ENCODE results near the gene LRMDA.

DNA sequence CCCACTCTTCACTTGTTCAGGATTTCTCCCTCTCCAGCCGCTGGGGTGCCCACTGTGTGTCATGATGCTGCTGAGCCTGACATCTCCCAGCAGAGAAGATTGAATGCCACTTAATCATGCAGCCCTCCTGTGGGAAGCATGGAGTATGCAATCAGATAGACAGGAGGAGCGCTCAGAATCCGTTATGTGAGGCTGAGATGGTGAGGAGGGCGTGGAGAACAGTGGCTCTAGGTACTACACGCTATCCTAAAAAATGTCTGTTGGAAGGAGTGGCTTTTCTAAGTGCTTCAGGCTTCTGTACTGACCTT lies 334.3 kb downstream of the LRMDA start:
- TF ChIP-seq, protein P1, sequence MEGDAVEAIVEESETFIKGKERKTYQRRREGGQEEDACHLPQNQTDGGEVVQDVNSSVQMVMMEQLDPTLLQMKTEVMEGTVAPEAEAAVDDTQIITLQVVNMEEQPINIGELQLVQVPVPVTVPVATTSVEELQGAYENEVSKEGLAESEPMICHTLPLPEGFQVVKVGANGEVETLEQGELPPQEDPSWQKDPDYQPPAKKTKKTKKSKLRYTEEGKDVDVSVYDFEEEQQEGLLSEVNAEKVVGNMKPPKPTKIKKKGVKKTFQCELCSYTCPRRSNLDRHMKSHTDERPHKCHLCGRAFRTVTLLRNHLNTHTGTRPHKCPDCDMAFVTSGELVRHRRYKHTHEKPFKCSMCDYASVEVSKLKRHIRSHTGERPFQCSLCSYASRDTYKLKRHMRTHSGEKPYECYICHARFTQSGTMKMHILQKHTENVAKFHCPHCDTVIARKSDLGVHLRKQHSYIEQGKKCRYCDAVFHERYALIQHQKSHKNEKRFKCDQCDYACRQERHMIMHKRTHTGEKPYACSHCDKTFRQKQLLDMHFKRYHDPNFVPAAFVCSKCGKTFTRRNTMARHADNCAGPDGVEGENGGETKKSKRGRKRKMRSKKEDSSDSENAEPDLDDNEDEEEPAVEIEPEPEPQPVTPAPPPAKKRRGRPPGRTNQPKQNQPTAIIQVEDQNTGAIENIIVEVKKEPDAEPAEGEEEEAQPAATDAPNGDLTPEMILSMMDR (IDR thresholded peaks at IDR 0.05): no peak
- TF ChIP-seq POLR2AphosphoS5 (IDR thresholded peaks at IDR 0.05) (no peak), POLR2A (IDR thresholded peaks at IDR 0.05) (no peak), EP300 (IDR thresholded peaks at IDR 0.05) (no peak)
